GM12891 (cell line): ENCODE results near the gene DAP3.

Experiments used
- PAX5 ChIP-seq: IDR thresholded peaks from 2 replicates; pipeline ENCODE4 v1.6.1; 2011; ENCODE audit warnings: low read length, moderate library complexity, mild to moderate bottlenecking; ENCODE audit not compliant: insufficient read depth, severe bottlenecking
- POLR2A ChIP-seq: IDR thresholded peaks from 2 replicates; pipeline ENCODE4 v1.6.1; 2011; ENCODE audit warnings: low read depth, low read length, control low read depth
- POLR2AphosphoS5 ChIP-seq: IDR thresholded peaks from 2 replicates; pipeline ENCODE4 v1.6.1; 2011; ENCODE audit warnings: low read depth, low read length, control low read depth

- TF ChIP-seq POLR2AphosphoS5 (no peak), PAX5 (no peak), POLR2A (no peak)
Measured at GRCh38 chr1:155681776-155682175, 7.1 kb upstream of the DAP3 start.
